HEK293 (cell line): ENCODE results near the gene IRF2BPL.

ENCODE experiments used
- CTCF ChIA-PET: fragments of 350-600 bp; formaldehyde crosslinking; extraction: SDS; loops from one replicate; lab custom pipeline; 2021; ENCODE audit warnings: antibody characterized with exemption; lab: Yijun Ruan, JAX
- POLR2A ChIA-PET: fragments of 300-600 bp; formaldehyde crosslinking; extraction: SDS; loops from one replicate; lab custom pipeline; 2020; ENCODE audit warnings: antibody characterized with exemption, inconsistent platforms; lab: Yijun Ruan, JAX
- H3K27ac ChIP-seq: fragments of 200-500 bp; sonication (Bioruptor generic); 2 replicates; pipeline ENCODE4 v1.5.1; 2014; ENCODE audit warnings: low read depth, low read length, control low read depth, inconsistent platforms; ENCODE audit errors: extremely low read depth
- H3K36me3 ChIP-seq, 2 experiments: fragments of 200-500 bp in 1 of 2; sonication (Bioruptor generic) in 1 of 2; 1 replicate in 1 of 2; 2 replicates in 1 of 2; pipeline ENCODE4 v1.5.1; 2014 to 2017; ENCODE audit warnings: inconsistent platforms in 2 of 2, low read length in 2 of 2; ENCODE audit not compliant: control insufficient read depth in 2 of 2, insufficient read depth in 1 of 2
- H3K4me1 ChIP-seq: fragments of 200-500 bp; sonication (Bioruptor generic); 2 replicates; pipeline ENCODE4 v1.5.1; 2014; ENCODE audit warnings: mild to moderate bottlenecking, low read length, inconsistent platforms; ENCODE audit not compliant: control insufficient read depth, insufficient read depth
- H3K4me3 ChIP-seq: 2 replicates; pipeline ENCODE4 v1.5.1; 2011; ENCODE audit warnings: low read depth, mild to moderate bottlenecking, control low read depth, low read length, moderate library complexity
- H3K9me3 ChIP-seq: fragments of 200-500 bp; sonication (Bioruptor generic); 2 replicates; pipeline ENCODE4 v1.5.1; 2014; ENCODE audit warnings: low read depth, low read length, inconsistent platforms; ENCODE audit not compliant: control insufficient read depth, insufficient read depth
- GFI1B ChIP-seq: fragments of 450-650 bp; formaldehyde crosslinking; IDR thresholded peaks from 2 replicates; pipeline ENCODE4 v1.5.1; 2016; ENCODE audit warnings: missing biosample characterization, missing genetic modification characterization
- MZF1 ChIP-seq: fragments of 450-650 bp; formaldehyde crosslinking; IDR thresholded peaks from 2 replicates; pipeline ENCODE4 v1.5.1; 2017; ENCODE audit warnings: missing biosample characterization, missing genetic modification characterization, borderline replicate concordance
- PRDM10 ChIP-seq: fragments of 450-650 bp; formaldehyde crosslinking; IDR thresholded peaks from 2 replicates; pipeline ENCODE4 v1.5.1; 2016; ENCODE audit warnings: missing biosample characterization, missing genetic modification characterization
- SETDB1 ChIP-seq: IDR thresholded peaks from one replicate; pipeline ENCODE4 v1.6.1; 2017; ENCODE audit warnings: mild to moderate bottlenecking, low read length, moderate library complexity, mixed read lengths; ENCODE audit not compliant: insufficient read length
- ZNF202 ChIP-seq: fragments of 450-650 bp; formaldehyde crosslinking; IDR thresholded peaks from 2 replicates; pipeline ENCODE4 v1.5.1; 2016; ENCODE audit warnings: missing biosample characterization, missing genetic modification characterization, borderline replicate concordance
- ZNF23 ChIP-seq: fragments of 450-650 bp; formaldehyde crosslinking; IDR thresholded peaks from 2 replicates; pipeline ENCODE4 v1.5.1; 2016; ENCODE audit warnings: missing biosample characterization, missing genetic modification characterization, borderline replicate concordance
- ZNF266 ChIP-seq: fragments of 450-650 bp; formaldehyde crosslinking; IDR thresholded peaks from 2 replicates; pipeline ENCODE4 v1.5.1; 2016; ENCODE audit warnings: missing biosample characterization, missing genetic modification characterization, low read depth
- ZNF394 ChIP-seq: fragments of 450-650 bp; formaldehyde crosslinking; IDR thresholded peaks from 2 replicates; pipeline ENCODE4 v1.5.1; 2016; ENCODE audit warnings: missing biosample characterization, missing genetic modification characterization, mild to moderate bottlenecking, moderate library complexity, borderline replicate concordance
- ZNF513 ChIP-seq: fragments of 450-650 bp; IDR thresholded peaks from 2 replicates; pipeline ENCODE4 v1.5.1; 2018; ENCODE audit warnings: missing biosample characterization, missing genetic modification characterization
- ZNF548 ChIP-seq: fragments of 450-650 bp; formaldehyde crosslinking; IDR thresholded peaks from 2 replicates; pipeline ENCODE4 v1.5.1; 2016; ENCODE audit warnings: missing biosample characterization, missing genetic modification characterization
- ZNF664 ChIP-seq: fragments of 450-650 bp; formaldehyde crosslinking; IDR thresholded peaks from 2 replicates; pipeline ENCODE4 v1.5.1; 2016; ENCODE audit warnings: missing biosample characterization, missing genetic modification characterization
- ZNF707 ChIP-seq: fragments of 450-650 bp; formaldehyde crosslinking; IDR thresholded peaks from 2 replicates; pipeline ENCODE4 v1.5.1; 2016; ENCODE audit warnings: missing biosample characterization, missing genetic modification characterization
- ZSCAN30 ChIP-seq: fragments of 450-650 bp; IDR thresholded peaks from 2 replicates; pipeline ENCODE4 v1.5.1; 2018; ENCODE audit warnings: missing biosample characterization, mild to moderate bottlenecking, missing genetic modification characterization, moderate library complexity
- TF ChIP-seq, protein P1 (sequence below): fragments of 450-650 bp; formaldehyde crosslinking; IDR thresholded peaks from 2 replicates; pipeline ENCODE4 v1.5.1; 2016; ENCODE audit warnings: missing biosample characterization, missing genetic modification characterization, low read depth
- TF ChIP-seq, protein P2 (sequence below): fragments of 450-650 bp; formaldehyde crosslinking; IDR thresholded peaks from 2 replicates; pipeline ENCODE4 v1.5.1; 2016; ENCODE audit warnings: missing biosample characterization, missing genetic modification characterization
- TF ChIP-seq, protein P3 (sequence below): fragments of 450-650 bp; formaldehyde crosslinking; IDR thresholded peaks from 2 replicates; pipeline ENCODE4 v1.5.1; 2016; ENCODE audit warnings: missing biosample characterization, missing genetic modification characterization

IRF2BPL gene

GRCh38 chr14:76997257-76997970, 31.1 kb downstream of the IRF2BPL start:
- no peak overlapping the region for H3K4me3 ChIP-seq
- ChIA-PET CTCF (interaction anchor here (0.7 to 0.9 kb wide), 2 partner anchors 55 to 81 kb away, joined by 4 to 6 read pairs; no protein-coding TSS in a partner anchor), POLR2A (no interaction called here)
- H3K27ac ChIP-seq = no peak overlapping the region
- no peaks in the 10 kb centered on the region for H3K36me3 ChIP-seq
- TF ChIP-seq MZF1 = no peak
- TF ChIP-seq, protein P1, sequence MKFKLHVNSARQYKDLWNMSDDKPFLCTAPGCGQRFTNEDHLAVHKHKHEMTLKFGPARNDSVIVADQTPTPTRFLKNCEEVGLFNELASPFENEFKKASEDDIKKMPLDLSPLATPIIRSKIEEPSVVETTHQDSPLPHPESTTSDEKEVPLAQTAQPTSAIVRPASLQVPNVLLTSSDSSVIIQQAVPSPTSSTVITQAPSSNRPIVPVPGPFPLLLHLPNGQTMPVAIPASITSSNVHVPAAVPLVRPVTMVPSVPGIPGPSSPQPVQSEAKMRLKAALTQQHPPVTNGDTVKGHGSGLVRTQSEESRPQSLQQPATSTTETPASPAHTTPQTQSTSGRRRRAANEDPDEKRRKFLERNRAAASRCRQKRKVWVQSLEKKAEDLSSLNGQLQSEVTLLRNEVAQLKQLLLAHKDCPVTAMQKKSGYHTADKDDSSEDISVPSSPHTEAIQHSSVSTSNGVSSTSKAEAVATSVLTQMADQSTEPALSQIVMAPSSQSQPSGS (tag by site-specific recombination) = no peak
- peak; percentile 69; the same call in 1 of the 2 replicates for TF ChIP-seq GFI1B (tag by site-specific recombination)
- peak; percentile 69 for TF ChIP-seq PRDM10 (tag by site-specific recombination)
- TF ChIP-seq ZNF266 (tag by site-specific recombination) = no peak
- no peak for TF ChIP-seq ZNF202 (tag by site-specific recombination)
- TF ChIP-seq ZNF394 (tag by site-specific recombination) = peak; percentile 39; the same call in 1 of the 2 replicates
- TF ChIP-seq, protein P2, sequence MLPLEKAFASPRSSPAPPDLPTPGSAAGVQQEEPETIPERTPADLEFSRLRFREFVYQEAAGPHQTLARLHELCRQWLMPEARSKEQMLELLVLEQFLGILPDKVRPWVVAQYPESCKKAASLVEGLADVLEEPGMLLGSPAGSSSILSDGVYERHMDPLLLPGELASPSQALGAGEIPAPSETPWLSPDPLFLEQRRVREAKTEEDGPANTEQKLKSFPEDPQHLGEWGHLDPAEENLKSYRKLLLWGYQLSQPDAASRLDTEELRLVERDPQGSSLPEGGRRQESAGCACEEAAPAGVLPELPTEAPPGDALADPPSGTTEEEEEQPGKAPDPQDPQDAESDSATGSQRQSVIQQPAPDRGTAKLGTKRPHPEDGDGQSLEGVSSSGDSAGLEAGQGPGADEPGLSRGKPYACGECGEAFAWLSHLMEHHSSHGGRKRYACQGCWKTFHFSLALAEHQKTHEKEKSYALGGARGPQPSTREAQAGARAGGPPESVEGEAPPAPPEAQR (tag by site-specific recombination) = no peak
- TF ChIP-seq ZNF548 (tag by site-specific recombination) = no peak
- TF ChIP-seq ZNF664 (tag by site-specific recombination) = no peak
- TF ChIP-seq, protein P3, sequence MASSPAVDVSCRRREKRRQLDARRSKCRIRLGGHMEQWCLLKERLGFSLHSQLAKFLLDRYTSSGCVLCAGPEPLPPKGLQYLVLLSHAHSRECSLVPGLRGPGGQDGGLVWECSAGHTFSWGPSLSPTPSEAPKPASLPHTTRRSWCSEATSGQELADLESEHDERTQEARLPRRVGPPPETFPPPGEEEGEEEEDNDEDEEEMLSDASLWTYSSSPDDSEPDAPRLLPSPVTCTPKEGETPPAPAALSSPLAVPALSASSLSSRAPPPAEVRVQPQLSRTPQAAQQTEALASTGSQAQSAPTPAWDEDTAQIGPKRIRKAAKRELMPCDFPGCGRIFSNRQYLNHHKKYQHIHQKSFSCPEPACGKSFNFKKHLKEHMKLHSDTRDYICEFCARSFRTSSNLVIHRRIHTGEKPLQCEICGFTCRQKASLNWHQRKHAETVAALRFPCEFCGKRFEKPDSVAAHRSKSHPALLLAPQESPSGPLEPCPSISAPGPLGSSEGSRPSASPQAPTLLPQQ (tag by site-specific recombination) = no peak
- H3K9me3 ChIP-seq = no peaks in the 10 kb centered on the region
- H3K4me1 ChIP-seq = peaks cover 6% of the 10 kb centered on the region

DNA sequence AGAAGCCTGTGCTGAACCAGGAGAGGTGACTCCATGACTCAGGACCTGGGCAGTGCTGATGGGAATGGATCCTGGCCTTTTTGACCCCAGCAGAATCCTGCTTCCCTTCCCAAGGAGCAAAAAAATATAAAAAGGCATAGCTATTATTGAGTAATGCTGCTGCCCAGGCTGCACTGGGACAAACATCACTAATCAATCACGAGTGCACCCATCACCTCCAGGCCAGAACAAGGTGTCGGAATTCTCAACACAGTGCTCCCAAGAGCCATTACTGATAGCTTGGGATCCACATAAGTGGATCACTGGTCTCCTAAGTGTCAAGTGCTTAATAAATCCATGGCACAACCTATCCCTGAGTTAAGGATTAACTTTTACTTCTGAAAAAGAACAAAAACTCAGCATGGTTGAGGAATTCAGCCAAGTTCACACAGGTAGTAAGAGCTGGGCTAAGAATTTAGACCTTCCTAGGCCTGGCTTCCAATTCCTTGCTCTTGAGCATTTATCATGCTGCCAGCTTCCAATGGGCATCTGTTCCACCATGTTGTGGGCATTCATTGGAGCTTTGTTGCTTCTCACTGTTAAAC, 31.9 kb downstream of the IRF2BPL start:
- ChIA-PET POLR2A (no interaction called here), CTCF (interaction anchor here (0.6 to 0.9 kb wide), 3 partner anchors 56 to 82 kb away, joined by 3 to 6 read pairs (median 4); no protein-coding TSS in a partner anchor)
- H3K4me1 ChIP-seq = peaks cover 6% of the 10 kb centered on the region

More for the DNA sequence above, 31.9 kb downstream of the IRF2BPL start:
- TF ChIP-seq ZNF23 (tag by site-specific recombination) = no peak
- TF ChIP-seq SETDB1 = no peak
- no peak for TF ChIP-seq ZNF266 (tag by site-specific recombination)
- TF ChIP-seq ZNF707 (tag by site-specific recombination) = no peak
- no peak for TF ChIP-seq ZNF513 (tag by site-specific recombination)
- TF ChIP-seq ZSCAN30 (tag by site-specific recombination) = no peak
- TF ChIP-seq, all 188 proteins: peak for 0
- Histone ChIP-seq H3K27ac (no peak overlapping the region), H3K9me3 (no peaks in the 10 kb centered on the region), H3K36me3 (no peaks in the 10 kb centered on the region), H3K4me3 (no peak overlapping the region)
